ENCODE measurements around the gene PRSS21.

PRSS21 gene

DNA sequence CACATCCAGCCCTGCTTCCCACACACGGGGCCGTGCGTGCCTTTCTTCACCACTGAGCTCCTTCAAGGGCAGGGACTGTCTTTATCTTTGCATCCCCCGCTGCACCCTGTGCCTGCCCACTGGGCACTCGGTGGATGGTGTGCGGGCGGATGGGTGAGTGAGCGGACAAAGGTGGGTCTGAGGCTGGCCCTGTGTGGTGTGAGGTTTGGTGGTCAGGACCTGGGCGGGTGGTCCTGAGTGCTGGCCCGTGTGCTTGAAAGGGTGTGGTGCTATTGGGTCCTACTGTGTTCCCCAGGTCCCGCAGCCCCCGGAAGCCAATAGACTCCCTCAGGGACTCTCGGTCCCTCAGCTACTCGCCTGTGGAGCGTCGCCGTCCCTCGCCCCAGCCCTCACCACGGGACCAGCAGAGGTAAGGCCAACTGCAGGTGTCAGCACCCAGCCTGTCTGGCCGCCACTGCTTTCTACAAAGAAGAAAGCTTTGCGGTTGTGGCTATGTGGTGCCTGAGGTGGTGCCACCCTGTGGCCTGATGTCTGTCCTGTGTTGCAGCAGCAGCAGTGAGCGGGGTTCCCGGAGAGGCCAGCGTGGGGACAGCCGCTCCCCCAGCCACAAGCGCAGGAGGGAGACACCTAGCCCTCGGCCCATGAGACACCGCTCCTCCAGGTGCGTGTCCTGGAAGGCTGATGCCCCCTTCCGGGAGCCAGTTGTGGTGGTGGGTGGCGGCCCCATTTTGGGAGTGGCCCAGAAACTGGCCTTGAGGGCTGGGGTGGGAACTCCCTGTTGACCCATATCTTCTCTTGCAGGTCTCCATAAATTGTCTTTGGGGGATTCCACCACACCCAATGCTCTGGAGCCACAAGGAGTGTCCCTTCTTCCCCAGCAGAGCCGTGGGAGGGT, 46.7 kb upstream of the PRSS21 start:
- TF ChIP-seq, protein P1, sequence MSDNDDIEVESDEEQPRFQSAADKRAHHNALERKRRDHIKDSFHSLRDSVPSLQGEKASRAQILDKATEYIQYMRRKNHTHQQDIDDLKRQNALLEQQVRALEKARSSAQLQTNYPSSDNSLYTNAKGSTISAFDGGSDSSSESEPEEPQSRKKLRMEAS (IDR thresholded peaks at IDR 0.05), result no peak
- TF ChIP-seq, protein P2, sequence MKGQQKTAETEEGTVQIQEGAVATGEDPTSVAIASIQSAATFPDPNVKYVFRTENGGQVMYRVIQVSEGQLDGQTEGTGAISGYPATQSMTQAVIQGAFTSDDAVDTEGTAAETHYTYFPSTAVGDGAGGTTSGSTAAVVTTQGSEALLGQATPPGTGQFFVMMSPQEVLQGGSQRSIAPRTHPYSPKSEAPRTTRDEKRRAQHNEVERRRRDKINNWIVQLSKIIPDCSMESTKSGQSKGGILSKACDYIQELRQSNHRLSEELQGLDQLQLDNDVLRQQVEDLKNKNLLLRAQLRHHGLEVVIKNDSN (IDR thresholded peaks at IDR 0.05), result no peak
- TF ChIP-seq, protein P3, sequence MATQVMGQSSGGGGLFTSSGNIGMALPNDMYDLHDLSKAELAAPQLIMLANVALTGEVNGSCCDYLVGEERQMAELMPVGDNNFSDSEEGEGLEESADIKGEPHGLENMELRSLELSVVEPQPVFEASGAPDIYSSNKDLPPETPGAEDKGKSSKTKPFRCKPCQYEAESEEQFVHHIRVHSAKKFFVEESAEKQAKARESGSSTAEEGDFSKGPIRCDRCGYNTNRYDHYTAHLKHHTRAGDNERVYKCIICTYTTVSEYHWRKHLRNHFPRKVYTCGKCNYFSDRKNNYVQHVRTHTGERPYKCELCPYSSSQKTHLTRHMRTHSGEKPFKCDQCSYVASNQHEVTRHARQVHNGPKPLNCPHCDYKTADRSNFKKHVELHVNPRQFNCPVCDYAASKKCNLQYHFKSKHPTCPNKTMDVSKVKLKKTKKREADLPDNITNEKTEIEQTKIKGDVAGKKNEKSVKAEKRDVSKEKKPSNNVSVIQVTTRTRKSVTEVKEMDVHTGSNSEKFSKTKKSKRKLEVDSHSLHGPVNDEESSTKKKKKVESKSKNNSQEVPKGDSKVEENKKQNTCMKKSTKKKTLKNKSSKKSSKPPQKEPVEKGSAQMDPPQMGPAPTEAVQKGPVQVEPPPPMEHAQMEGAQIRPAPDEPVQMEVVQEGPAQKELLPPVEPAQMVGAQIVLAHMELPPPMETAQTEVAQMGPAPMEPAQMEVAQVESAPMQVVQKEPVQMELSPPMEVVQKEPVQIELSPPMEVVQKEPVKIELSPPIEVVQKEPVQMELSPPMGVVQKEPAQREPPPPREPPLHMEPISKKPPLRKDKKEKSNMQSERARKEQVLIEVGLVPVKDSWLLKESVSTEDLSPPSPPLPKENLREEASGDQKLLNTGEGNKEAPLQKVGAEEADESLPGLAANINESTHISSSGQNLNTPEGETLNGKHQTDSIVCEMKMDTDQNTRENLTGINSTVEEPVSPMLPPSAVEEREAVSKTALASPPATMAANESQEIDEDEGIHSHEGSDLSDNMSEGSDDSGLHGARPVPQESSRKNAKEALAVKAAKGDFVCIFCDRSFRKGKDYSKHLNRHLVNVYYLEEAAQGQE (IDR thresholded peaks at IDR 0.05; ENCODE audit: low read depth), result no peak
- TF ChIP-seq FOXM1 (IDR thresholded peaks at IDR 0.05; ENCODE audit: borderline replicate concordance, low read depth) (no peak), CREB1 (IDR thresholded peaks at IDR 0.05; ENCODE audit: low read depth) (no peak), NFIC (IDR thresholded peaks at IDR 0.05) (no peak), CEBPB (IDR thresholded peaks at IDR 0.05) (no peak), YY1 (IDR thresholded peaks at IDR 0.05; ENCODE audit: low read depth) (no peak), TEAD4 (IDR thresholded peaks at IDR 0.05) (no peak)

DNA sequence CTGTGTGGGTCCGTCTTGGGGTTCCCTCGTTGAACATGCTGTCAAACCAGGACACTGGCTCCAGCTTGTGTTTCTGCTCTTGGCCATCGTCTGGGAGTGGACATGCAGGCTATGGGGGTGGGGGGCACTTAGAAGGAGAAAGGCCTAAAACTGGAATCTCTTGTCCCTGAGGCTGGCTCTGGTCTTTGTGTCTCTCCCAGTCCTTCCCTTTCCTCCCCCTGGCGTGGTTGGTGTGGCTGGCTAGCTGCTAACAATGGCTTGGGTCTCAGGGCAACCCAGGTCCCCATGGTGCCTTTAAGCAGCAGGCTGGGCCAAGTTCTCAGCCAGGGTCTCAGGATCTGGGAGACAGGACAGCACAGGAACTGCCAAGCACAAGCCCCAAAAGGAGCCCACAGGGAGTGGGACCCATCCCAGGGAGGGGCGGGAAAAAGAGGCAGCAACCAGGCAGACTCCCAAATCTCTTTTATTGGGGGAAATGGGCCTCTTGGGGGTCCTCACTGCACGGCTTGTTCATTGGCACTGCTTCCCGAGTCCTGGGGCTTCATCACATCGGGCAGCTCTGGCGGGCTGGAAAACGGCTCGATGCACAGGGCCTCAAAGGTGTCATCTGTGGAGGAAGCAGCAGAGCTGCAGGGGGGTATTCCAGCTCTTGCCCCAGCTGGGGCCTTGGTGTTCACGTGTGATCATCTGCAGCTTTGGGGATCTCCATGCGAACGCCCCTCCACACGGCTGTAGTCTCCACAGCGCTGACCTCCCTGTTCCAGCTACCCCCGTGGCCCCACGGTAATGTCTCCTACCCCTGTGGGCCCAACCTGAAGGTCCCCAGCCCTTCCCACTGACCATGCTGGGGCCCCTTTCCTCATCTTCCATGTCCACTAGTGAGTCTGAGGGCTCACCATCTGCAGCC, 45.3 kb upstream of the PRSS21 start:
- TF ChIP-seq CEBPB (IDR thresholded peaks at IDR 0.05) (no peak), NFIC (IDR thresholded peaks at IDR 0.05) (no peak), CREB1 (IDR thresholded peaks at IDR 0.05; ENCODE audit: low read depth) (no peak), RAD21 (IDR thresholded peaks at IDR 0.05; ENCODE audit: low read depth) (no peak), ZBTB7A (IDR thresholded peaks at IDR 0.05; ENCODE audit: low read depth) (no peak), FOXM1 (IDR thresholded peaks at IDR 0.05; ENCODE audit: borderline replicate concordance, low read depth) (no peak), EGR1 (IDR thresholded peaks at IDR 0.05) (no peak), TAF1 (IDR thresholded peaks at IDR 0.05; ENCODE audit: low read depth) (no peak), TEAD4 (IDR thresholded peaks at IDR 0.05) (no peak), YY1 (IDR thresholded peaks at IDR 0.05; ENCODE audit: low read depth) (no peak), TCF12 (IDR thresholded peaks at IDR 0.05; ENCODE audit: low read depth) (no peak), EP300 (IDR thresholded peaks at IDR 0.05; ENCODE audit: borderline replicate concordance) (no peak)
- TF ChIP-seq, protein P2 (IDR thresholded peaks at IDR 0.05), result no peak
- TF ChIP-seq, protein P1 (IDR thresholded peaks at IDR 0.05), result no peak
- TF ChIP-seq, protein P3 (IDR thresholded peaks at IDR 0.05; ENCODE audit: low read depth), result no peak

DNA sequence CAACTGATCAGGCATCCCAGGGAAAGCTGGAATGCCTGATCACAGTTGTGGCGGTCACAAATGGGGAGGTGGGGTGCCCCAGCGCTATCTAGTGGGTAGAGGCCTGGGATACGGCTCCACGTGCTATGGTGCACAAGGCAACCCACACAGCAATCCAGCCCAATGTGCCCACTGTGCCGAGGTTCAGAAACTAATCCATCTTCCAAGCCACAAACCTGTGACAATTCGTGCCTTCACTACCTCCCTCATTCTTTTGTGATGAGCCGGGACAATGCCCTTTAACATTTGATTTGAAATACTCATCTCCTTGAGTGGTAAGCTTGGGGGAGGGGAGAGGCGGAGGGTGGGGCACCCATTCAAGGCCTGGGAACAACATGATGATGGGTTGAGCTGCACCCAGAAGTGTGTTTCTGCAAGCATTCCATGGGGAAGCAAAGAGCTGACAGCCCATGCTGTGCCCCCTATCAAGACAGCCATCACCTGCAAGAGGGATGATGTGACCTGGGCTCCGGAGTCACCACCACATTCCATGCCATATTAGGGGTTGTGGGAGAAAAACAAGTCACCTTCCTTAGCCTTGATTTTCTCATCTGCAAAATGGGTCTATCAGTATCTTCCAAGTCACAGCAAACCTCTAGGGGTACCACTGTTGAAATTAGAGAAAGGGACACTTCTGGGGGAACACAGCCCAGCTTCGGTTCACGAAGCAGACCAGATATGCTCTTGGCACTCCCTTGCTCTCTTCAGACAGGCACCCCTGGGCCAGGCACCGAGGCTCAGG, 43.7 kb upstream of the PRSS21 start:
- no peak for TF ChIP-seq CREB1 (IDR thresholded peaks at IDR 0.05; ENCODE audit: low read depth)
- TF ChIP-seq, protein P1 (IDR thresholded peaks at IDR 0.05), result no peak
- TF ChIP-seq EP300 (IDR thresholded peaks at IDR 0.05; ENCODE audit: borderline replicate concordance), result no peak
- no peak for TF ChIP-seq TAF1 (IDR thresholded peaks at IDR 0.05; ENCODE audit: low read depth)

DNA sequence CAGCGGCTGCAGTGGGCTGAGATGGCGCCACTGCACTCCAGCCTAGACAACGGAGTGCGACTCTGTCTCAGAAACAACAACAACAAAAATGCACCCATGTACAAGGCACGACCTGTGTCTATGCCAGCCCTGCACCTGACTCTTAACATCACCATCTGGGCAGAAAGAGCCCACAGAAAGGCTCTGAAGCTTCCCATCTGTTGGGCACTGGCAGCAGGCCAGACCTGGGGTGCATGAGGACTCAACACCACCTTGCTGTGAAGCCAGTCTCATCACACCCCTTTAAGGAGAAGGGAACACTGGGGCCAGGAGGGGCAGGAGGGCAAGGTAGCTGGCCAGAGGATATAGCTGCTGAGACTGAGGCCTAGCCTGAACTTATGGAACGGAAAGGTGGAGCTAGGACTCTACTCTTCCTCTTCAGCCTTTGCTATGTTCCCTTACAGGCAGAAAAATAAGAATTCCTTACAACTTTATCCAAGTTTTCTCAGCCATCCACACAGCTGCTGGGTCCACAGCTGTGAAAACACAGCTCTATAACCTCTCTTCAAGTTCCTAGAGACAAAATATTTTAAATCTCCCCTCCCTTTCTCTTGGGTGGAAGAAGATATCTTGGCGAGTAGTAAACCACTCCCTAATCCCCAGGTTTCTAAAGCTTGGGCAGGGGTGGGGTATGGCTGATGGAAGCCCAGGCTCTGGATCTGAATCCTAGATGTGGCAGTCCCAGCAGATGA, 42.7 kb upstream of the PRSS21 start:
- TF ChIP-seq RAD21 (IDR thresholded peaks at IDR 0.05; ENCODE audit: low read depth) (no peak), TCF12 (IDR thresholded peaks at IDR 0.05; ENCODE audit: low read depth) (no peak), EP300 (IDR thresholded peaks at IDR 0.05; ENCODE audit: borderline replicate concordance) (no peak), TEAD4 (IDR thresholded peaks at IDR 0.05) (no peak)
- TF ChIP-seq, protein P1 (IDR thresholded peaks at IDR 0.05), result no peak
